ENCODE results near the gene MAPK8IP1. TPM values are rescaled to one million over a fixed set of nuclear protein-coding genes. Genes with fewer than 3 reads are reported as not detected.
A peak's percentile ranks its signal among the peaks of the same experiment; 100 is the strongest.

The MAPK8IP1 gene
- total RNA-seq, 1 donor from 2014 or later: 16.3 TPM

DNA sequence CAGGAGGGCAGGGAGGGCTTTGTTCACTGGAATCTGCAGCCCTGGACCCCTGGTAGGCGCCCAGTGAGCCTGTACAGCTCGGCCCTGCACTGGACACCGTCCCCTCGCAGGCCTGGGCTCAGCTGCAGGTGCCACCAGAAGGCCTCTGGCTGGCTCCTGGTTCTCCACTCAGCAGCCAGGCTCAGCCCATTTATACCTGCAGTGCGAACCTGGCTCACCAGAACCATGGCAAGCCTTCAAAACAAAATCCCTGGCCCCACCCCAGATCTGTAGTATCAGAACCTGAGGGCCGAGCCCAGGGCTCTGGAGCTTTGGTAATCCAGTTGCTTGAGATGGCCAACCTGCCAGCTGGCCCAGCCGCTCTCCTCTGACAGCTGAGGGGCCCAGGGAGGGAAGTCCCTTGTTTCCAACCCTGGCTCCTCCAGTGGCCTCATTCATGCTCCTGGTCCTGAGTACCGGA lies 22.5 kb downstream of the MAPK8IP1 start:
- no peak for DNase-seq (ENCODE audit: low spot score)

GRCh38 chr11:45909594-45910475 lies 24.4 kb downstream of the MAPK8IP1 start:
- no peak for DNase-seq (ENCODE audit: low spot score)

DNA sequence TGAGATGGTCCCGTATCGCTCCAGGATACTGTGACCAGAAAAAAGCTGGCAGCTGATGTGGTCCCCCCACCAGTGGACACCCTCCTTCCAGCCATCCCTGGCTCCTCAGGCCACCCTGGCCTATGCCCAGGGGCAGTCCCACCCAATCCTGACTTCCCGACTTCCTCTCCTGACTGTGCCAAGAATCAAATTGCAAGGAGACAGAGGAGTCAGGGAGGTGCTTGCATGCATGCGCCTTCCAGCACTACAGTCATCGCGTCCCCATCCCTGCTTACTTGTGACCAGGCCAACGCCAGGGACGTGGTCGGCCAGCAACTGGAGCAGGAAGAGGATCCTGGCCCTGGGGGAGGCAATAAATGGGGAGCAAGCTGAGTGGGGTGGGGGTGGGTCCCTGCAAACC lies 25.2 kb downstream of the MAPK8IP1 start:
- no peak for DNase-seq (ENCODE audit: low spot score)

- no peak for DNase-seq (ENCODE audit: low spot score)
Measured at GRCh38 chr11:45913514-45913913, 28.1 kb downstream of the MAPK8IP1 start.

DNA sequence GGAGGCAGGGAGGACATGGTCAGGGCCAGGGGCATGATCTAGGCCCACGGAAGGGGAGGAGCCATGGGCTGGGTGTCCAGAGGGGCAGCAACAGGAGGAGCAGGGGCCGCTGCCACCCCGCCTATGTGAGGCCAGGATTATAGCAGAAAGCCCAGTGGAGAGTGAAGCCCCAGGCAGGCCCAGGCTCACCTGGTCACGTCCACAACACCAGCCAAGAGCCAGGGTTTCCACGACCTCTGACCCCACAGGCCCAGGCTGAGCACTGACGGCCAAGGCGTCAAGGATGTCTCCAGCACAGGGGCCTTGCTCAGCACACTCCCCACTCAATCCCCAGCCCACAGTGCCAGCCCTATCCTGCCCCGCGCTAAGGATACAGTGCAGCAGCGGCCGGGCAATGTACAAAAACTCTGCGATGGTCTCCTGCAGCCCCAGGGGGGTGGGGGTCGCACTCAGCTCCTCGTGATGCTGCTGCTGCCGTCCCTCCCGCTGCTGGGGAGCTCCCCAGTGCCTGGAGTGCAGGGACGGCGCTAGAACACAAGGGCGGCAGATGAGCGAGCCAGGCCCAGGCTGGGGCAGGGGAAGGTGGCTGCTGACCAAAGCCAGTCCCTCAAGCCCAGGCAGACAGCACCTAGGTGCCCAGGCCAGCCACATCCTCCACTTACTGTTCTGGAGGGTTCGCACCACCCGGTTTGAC lies 28.6 kb downstream of the MAPK8IP1 start:
- no peak for DNase-seq (ENCODE audit: low spot score)

- DNase-seq (ENCODE audit: low spot score): no peak
Measured at GRCh38 chr11:45915446-45915845, 30.0 kb downstream of the MAPK8IP1 start.

- DNase-seq (ENCODE audit: low spot score): no peak
Measured at GRCh38 chr11:45917286-45917622, 31.8 kb downstream of the MAPK8IP1 start.

- DNase-seq (ENCODE audit: low spot score): peak; percentile 98
Measured at GRCh38 chr11:45917623-45918330, 32.3 kb downstream of the MAPK8IP1 start, which contains the start of gene PEX16. Gene PEX16 (minus strand): TSS chr11:45917877. CDS start chr11:45917811, 66 bp downstream.

DNA sequence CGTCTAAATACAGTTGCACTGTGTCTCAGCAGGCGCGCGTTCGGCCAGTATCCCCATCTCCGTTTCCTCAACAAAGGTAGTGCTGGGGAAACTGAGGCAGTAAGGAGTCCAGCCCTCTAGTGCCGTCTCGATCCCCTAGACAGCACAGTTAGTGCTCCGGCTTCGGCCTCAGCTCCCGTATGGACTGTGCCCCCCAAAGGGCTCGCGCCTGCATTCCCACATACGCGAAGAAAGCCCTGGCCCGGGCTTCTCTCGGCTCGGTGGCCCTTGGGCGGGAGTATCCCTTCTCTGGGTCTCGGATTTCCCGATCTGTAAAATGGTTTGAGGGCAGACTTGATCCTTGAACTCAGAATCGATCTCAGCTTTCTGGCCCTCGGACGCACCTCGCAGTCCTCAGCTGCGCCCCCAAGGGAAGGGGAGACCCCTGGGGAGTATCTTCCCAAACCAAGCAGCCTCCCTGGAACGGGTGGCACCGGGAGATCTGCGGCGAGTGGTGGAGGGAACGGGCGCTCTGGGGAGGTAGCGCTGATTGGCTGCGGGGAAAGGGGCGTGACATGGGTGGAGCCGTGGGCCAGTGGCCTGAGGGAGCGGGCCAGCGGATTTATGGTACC lies 33.0 kb downstream of the MAPK8IP1 start:
- peak; percentile 77 for DNase-seq (ENCODE audit: low spot score)

DNA sequence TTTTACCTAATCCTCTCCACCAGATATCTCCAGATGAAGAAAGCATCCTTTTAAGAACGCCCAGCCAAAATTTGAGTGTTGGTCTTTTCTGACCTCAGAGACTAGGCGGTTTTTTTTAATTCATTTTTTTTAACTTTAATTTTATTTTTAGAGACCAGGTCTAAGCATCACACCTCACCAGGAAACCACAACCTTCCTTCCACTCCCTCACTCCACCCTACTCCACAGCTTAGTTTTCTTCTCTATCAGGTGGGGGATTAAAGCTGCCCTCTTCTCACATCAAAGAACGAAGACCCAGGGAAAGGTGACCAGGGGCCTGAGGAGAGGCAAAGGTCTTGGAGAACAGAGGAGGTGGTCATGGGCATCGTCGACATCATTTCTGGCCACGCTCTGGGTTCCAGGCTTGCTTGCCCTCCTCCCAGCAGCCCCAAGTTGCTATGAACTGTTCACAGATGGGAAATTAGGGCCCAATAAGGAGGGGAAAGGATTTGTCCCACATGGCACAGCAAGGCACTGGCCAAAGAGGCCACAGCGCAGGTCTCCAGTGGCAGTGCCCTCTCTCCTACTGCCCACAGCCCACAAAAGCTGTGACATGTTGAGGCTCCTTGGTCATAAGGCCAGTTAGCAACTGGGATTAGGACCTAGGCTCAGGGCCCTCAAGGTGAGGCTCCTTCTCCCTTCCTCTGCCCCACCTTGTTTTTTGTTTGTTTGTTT lies 33.7 kb downstream of the MAPK8IP1 start:
- no peak for DNase-seq (ENCODE audit: low spot score)

DNA sequence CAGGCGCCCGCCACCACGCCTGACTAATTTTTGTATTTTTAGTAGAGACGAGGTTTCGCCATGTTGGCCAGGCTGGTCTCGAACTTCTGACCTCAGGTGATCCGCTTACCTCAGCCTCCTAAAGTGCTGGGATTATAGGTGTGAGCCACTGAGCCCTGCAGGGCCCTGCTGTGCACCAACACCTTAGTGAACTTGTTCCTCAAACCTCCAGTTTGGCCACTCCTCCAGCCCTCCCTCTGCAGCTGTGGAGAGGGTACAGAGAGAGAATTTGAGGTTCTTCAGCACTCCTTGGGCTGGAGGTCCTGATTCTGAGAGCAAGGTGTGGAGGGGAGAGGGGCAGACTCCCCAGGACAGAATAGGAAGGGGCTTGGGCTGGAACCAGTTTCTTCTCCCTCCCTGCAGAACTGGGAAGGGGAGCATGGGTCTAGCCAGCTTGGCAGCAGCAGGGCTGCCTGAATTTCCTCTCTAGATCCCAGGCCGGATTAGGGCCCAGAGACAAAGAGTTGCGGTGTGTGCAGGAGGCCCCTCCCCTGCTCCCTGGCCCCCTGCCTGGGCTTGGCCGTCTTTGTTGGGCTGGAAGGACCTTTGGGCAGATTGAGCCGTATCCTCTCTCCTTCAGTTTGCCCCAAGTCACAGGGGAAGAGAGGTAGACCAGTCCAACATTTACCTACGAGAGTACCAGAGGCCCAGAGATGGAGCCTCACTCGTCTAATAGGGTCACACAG lies 34.5 kb downstream of the MAPK8IP1 start:
- no peak for DNase-seq (ENCODE audit: low spot score)

GRCh38 chr11:45920531-45921477 lies 35.4 kb downstream of the MAPK8IP1 start:
- no peak for DNase-seq (ENCODE audit: low spot score)

GRCh38 chr11:45921561-45922424 lies 36.3 kb downstream of the MAPK8IP1 start:
- DNase-seq (ENCODE audit: low spot score): no peak

DNA sequence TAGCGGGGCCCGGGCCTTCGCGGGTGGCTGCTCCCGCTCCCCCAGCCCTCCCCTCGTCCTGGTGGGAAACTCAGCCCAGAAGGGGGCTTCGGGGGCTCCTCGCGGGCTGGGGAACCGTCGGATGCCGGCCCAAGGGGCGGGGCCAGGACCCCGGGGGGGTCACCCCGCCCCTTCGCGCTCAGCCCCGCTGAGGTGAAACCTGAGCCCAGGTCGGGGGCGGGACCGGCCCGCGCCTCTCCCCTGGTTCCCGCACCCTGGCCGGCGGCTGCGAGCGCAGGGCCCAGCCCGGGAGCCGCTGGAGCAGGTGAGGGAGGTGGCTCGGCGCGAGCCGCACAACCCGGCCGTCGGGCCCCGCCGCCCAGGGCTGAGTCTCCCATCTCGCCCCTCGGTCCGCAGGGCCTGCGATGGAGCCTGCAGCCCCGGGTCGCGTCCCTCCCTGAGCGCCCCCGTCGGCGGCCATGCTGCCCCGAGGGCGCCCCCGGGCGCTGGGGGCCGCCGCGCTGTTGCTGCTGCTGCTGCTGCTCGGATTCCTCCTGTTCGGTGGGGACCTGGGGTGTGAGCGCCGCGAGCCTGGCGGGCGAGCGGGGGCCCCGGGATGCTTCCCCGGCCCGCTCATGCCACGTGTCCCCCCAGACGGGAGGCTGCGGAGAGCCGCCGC lies 37.1 kb downstream of the MAPK8IP1 start, which contains the start of gene LARGE2:
TSS of gene LARGE2 (plus strand) at position 232 of the 658 bp plus-strand sequence. CDS start at position 459, 227 bp downstream.
- no peak for DNase-seq (ENCODE audit: low spot score)

GRCh38 chr11:45924036-45924915 lies 38.8 kb downstream of the MAPK8IP1 start:
- DNase-seq (ENCODE audit: low spot score): no peak

DNA sequence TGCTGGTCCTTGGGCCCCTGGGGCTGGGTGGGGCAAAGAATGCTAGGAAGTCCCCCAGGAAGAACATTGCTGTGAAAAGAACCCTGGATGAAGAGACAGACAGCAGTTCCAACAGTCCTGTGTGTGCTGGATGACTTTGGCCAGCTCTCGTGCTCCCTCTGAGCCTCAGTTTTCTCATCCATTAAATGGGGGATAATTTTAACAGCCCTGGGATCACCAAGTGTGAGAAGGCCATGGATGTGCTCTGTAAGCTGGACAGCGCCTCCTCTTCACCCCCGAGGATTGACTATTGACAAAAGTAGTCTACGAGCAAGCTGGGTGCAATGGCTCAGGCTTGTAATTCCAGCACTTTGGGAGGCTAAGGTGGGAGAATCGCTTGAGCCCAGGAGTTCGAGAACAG lies 39.5 kb downstream of the MAPK8IP1 start:
- no peak for DNase-seq (ENCODE audit: low spot score)

- no peak for DNase-seq (ENCODE audit: low spot score)
Measured at GRCh38 chr11:45925550-45925949, 40.1 kb downstream of the MAPK8IP1 start.
